H9 (cell line): ENCODE measurements around the gene POU2F1. TPM values are rescaled to one million over a fixed set of nuclear protein-coding genes. Genes with fewer than 3 reads are reported as not detected.

Source experiments
- DNase-seq: peaks from one replicate; pipeline ENCODE4 v3.0.0-alpha.2; 2017
- H2AFZ ChIP-seq: one replicate; pipeline ENCODE4 v1.6.1; 2013; ENCODE audit warnings: mild to moderate bottlenecking, low read length, control low read depth, moderate library complexity
- H2AK5ac ChIP-seq: 2 replicates; pipeline ENCODE4 v1.6.1; 2013; ENCODE audit warnings: low read length, control low read depth, mixed read lengths; ENCODE audit not compliant: insufficient read length
- H2BK120ac ChIP-seq: one replicate; pipeline ENCODE4 v1.6.1; 2013; ENCODE audit warnings: low read depth, mild to moderate bottlenecking, low read length, control low read depth, inconsistent platforms; ENCODE audit not compliant: poor library complexity, severe bottlenecking
- H2BK12ac ChIP-seq: 2 replicates; pipeline ENCODE4 v1.6.1; 2013; ENCODE audit warnings: low read length, control low read depth, mixed read lengths, low read depth; ENCODE audit not compliant: insufficient read length
- H2BK15ac ChIP-seq: 2 replicates; pipeline ENCODE4 v1.6.1; 2013; ENCODE audit warnings: low read depth, low read length, control low read depth
- H2BK20ac ChIP-seq: one replicate; pipeline ENCODE4 v1.6.1; 2013; ENCODE audit warnings: low read depth, mild to moderate bottlenecking, low read length, control low read depth, inconsistent platforms; ENCODE audit not compliant: poor library complexity, severe bottlenecking
- H2BK5ac ChIP-seq: 2 replicates; pipeline ENCODE4 v1.6.1; 2013; ENCODE audit warnings: low read length, control low read depth, mixed read lengths; ENCODE audit not compliant: insufficient read length
- H3K14ac ChIP-seq: 2 replicates; pipeline ENCODE4 v1.6.1; 2013; ENCODE audit warnings: low read length, control low read depth; ENCODE audit not compliant: insufficient read depth
- H3K18ac ChIP-seq: 2 replicates; pipeline ENCODE4 v1.6.1; 2013; ENCODE audit warnings: low read depth, mild to moderate bottlenecking, mixed read lengths, low read length, control low read depth; ENCODE audit not compliant: insufficient read length
- H3K23ac ChIP-seq: 2 replicates; pipeline ENCODE4 v1.6.1; 2013; ENCODE audit warnings: low read length, control low read depth, mixed read lengths, low read depth; ENCODE audit not compliant: insufficient read length
- H3K23me2 ChIP-seq: 2 replicates; pipeline ENCODE4 v1.6.1; 2013; ENCODE audit warnings: low read depth, mild to moderate bottlenecking, mixed read lengths, low read length, control low read depth; ENCODE audit not compliant: insufficient read length, poor library complexity, severe bottlenecking
- H3K27ac ChIP-seq: 2 replicates; pipeline ENCODE4 v1.5.1; 2013; ENCODE audit warnings: low read length, control low read depth, mixed read lengths, low read depth; ENCODE audit not compliant: insufficient read length
- H3K27me3 ChIP-seq: 2 replicates; pipeline ENCODE4 v1.6.1; 2013; ENCODE audit warnings: low read length, control low read depth, inconsistent platforms; ENCODE audit not compliant: insufficient read depth
- H3K4ac ChIP-seq: 2 replicates; pipeline ENCODE4 v1.6.1; 2013; ENCODE audit warnings: low read depth, mild to moderate bottlenecking, control low read depth, inconsistent platforms, low read length, moderate library complexity
- H3K4me1 ChIP-seq: 2 replicates; pipeline ENCODE4 v1.6.1; 2013; ENCODE audit warnings: low read length, control low read depth, inconsistent platforms; ENCODE audit not compliant: insufficient read depth
- H3K4me2 ChIP-seq: 2 replicates; pipeline ENCODE4 v1.6.1; 2013; ENCODE audit warnings: low read length, control low read depth, mixed read lengths; ENCODE audit not compliant: insufficient read length, insufficient read depth
- H3K56ac ChIP-seq: 2 replicates; pipeline ENCODE4 v1.6.1; 2013; ENCODE audit warnings: low read depth, mild to moderate bottlenecking, mixed read lengths, low read length, control low read depth; ENCODE audit not compliant: insufficient read length
- H3K79me1 ChIP-seq: 2 replicates; pipeline ENCODE4 v1.6.1; 2013; ENCODE audit warnings: low read depth, mild to moderate bottlenecking, moderate library complexity, low read length, control low read depth, inconsistent platforms; ENCODE audit not compliant: insufficient read depth, poor library complexity, severe bottlenecking
- H3K79me2 ChIP-seq: 2 replicates; pipeline ENCODE4 v1.6.1; 2013; ENCODE audit warnings: low read length, control low read depth, inconsistent platforms; ENCODE audit not compliant: insufficient read depth
- H3K9ac ChIP-seq: 2 replicates; pipeline ENCODE4 v1.6.1; 2013; ENCODE audit warnings: low read length, control low read depth, mixed read lengths; ENCODE audit not compliant: insufficient read length; ENCODE audit errors: extremely low read depth
- H3K9me3 ChIP-seq: one replicate; pipeline ENCODE4 v1.6.1; 2013; ENCODE audit warnings: low read depth, low read length, inconsistent platforms; ENCODE audit not compliant: control insufficient read depth
- H3T11ph ChIP-seq: one replicate; pipeline ENCODE4 v1.6.1; 2013; ENCODE audit warnings: mild to moderate bottlenecking, low read length, control low read depth, inconsistent platforms
- H4K20me1 ChIP-seq: one replicate; pipeline ENCODE4 v1.6.1; 2013; ENCODE audit not compliant: control insufficient read depth, insufficient read length, insufficient read depth
- H4K5ac ChIP-seq: 2 replicates; pipeline ENCODE4 v1.6.1; 2013; ENCODE audit warnings: low read depth, mild to moderate bottlenecking, mixed read lengths, low read length, control low read depth; ENCODE audit not compliant: insufficient read length
- H4K8ac ChIP-seq: replicated peaks from 2 replicates; pipeline ENCODE4 v1.6.1; 2013; ENCODE audit warnings: low read length, control low read depth, mixed read lengths, low read depth; ENCODE audit not compliant: insufficient read length
- H4K91ac ChIP-seq: 2 replicates; pipeline ENCODE4 v1.6.1; 2013; ENCODE audit warnings: low read depth, mild to moderate bottlenecking, moderate library complexity, mixed read lengths, low read length, control low read depth; ENCODE audit not compliant: insufficient read length
- H3K27ac Mint-ChIP-seq, 3 experiments: 2 replicates in 2 of 3; 3 replicates in 1 of 3; pipeline ENCODE4 v1.8.0; 2020 to 2021; ENCODE audit warnings: mixed read lengths in 3 of 3, mild to moderate bottlenecking in 1 of 3, moderate library complexity in 1 of 3
- H3K27me3 Mint-ChIP-seq: 2 replicates; pipeline ENCODE4 v1.8.0; 2021; ENCODE audit warnings: low read depth, mild to moderate bottlenecking, moderate library complexity, mixed read lengths
- H3K36me3 Mint-ChIP-seq, 3 experiments: 2 replicates in 2 of 3; 3 replicates in 1 of 3; pipeline ENCODE4 v1.8.0; 2020 to 2021; ENCODE audit warnings: low read depth in 3 of 3, mixed read lengths in 3 of 3; ENCODE audit not compliant: insufficient read depth in 1 of 3
- H3K4me1 Mint-ChIP-seq, 2 experiments: 2 replicates each; pipeline ENCODE4 v1.8.0; 2020; ENCODE audit warnings: mixed read lengths in 2 of 2
- H3K4me3 Mint-ChIP-seq, 2 experiments: 2 replicates in 1 of 2; 3 replicates in 1 of 2; pipeline ENCODE4 v1.8.0; 2020 to 2021; ENCODE audit warnings: mild to moderate bottlenecking in 2 of 2, mixed read lengths in 2 of 2, moderate library complexity in 1 of 2
- H3K9me3 Mint-ChIP-seq, 2 experiments: 2 replicates in 1 of 2; 3 replicates in 1 of 2; pipeline ENCODE4 v1.8.0; 2020; ENCODE audit warnings: mild to moderate bottlenecking in 2 of 2, mixed read lengths in 2 of 2, moderate library complexity in 1 of 2
- WGBS: extraction: QIAGEN DNeasy Blood & Tissue Kit; methylation state at CpG from one replicate; pipeline ENCODE4 v1.1.7; 2013; ENCODE audit warnings: missing lambda C conversion rate, low lambda C conversion rate, mixed read lengths; ENCODE audit not compliant: insufficient read length; ENCODE audit errors: extremely low coverage; 5-methylcytosine and 5-hydroxymethylcytosine counted together
- total RNA-seq: library from RNA; stranded (reverse); gene quantifications from 2 replicates; pipeline ENCODE4 v1.2.1, GENCODE V29; 2021
- TF ChIP-seq, protein P1 (sequence below): fragments of 200-600 bp; sonication (generic); conservative IDR thresholded peaks from 3 replicates; pipeline ENCODE4 v1.8.0; 2021; ENCODE audit warnings: antibody characterized with exemption, mild to moderate bottlenecking

The POU2F1 gene
- total RNA-seq, 1 experiment from 2014 or later, result 62.5 TPM

- Mint-ChIP-seq H3K9me3 (no peaks in the 10 kb centered on the region; a peak in 1 of 5 replicates), H3K36me3 (peaks cover 30 to 64% (median 49%) of the 10 kb centered on the region in 3 experiments; a peak in 6 of 7 replicates), H3K4me1 (peaks cover 0 to 10% of the 10 kb centered on the region in 2 experiments; a peak in 2 of 4 replicates), H3K27ac (no peak overlapping the region; a peak in 1 of 7 replicates), H3K4me3 (no peak overlapping the region), H3K27me3 (no peaks in the 10 kb centered on the region)
- H3K23ac ChIP-seq, result no peak overlapping the region
- no peak for DNase-seq
- no peaks in the 10 kb centered on the region for H3K79me1 ChIP-seq
- H2BK15ac ChIP-seq, result no peak overlapping the region
- H4K8ac ChIP-seq, result no peak overlapping the region
- no peak overlapping the region for H3K27ac ChIP-seq
- H3K79me2 ChIP-seq, result no peaks in the 10 kb centered on the region
- H3K56ac ChIP-seq, result no peak overlapping the region
- no peak overlapping the region for H2BK5ac ChIP-seq
- H3K27me3 ChIP-seq, result no peaks in the 10 kb centered on the region
- H4K91ac ChIP-seq, result no peak overlapping the region
- no peaks in the 10 kb centered on the region for H4K20me1 ChIP-seq
- H3K4ac ChIP-seq, result no peak overlapping the region
- H2BK120ac ChIP-seq, result no peak overlapping the region
- H3K18ac ChIP-seq, result no peak overlapping the region
- no peaks in the 10 kb centered on the region for H3K23me2 ChIP-seq
- H4K5ac ChIP-seq, result no peak overlapping the region
- H3K4me2 ChIP-seq, result no peak overlapping the region
- no peak overlapping the region for H2BK12ac ChIP-seq
- H3K9me3 ChIP-seq, result no peaks in the 10 kb centered on the region
- H2AK5ac ChIP-seq, result no peak overlapping the region
- H2AFZ ChIP-seq, result no peak overlapping the region
- no peak overlapping the region for H3T11ph ChIP-seq
- no peaks in the 10 kb centered on the region for H3K4me1 ChIP-seq
- TF ChIP-seq, protein P1, sequence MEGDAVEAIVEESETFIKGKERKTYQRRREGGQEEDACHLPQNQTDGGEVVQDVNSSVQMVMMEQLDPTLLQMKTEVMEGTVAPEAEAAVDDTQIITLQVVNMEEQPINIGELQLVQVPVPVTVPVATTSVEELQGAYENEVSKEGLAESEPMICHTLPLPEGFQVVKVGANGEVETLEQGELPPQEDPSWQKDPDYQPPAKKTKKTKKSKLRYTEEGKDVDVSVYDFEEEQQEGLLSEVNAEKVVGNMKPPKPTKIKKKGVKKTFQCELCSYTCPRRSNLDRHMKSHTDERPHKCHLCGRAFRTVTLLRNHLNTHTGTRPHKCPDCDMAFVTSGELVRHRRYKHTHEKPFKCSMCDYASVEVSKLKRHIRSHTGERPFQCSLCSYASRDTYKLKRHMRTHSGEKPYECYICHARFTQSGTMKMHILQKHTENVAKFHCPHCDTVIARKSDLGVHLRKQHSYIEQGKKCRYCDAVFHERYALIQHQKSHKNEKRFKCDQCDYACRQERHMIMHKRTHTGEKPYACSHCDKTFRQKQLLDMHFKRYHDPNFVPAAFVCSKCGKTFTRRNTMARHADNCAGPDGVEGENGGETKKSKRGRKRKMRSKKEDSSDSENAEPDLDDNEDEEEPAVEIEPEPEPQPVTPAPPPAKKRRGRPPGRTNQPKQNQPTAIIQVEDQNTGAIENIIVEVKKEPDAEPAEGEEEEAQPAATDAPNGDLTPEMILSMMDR, result no peak
- no CpG with 5 or more reads among the region's 3 CpGs for WGBS
- no peak overlapping the region for H3K14ac ChIP-seq
- H2BK20ac ChIP-seq, result no peak overlapping the region
- no peak overlapping the region for H3K9ac ChIP-seq
Measured at GRCh38 chr1:167413328-167413727, 192.6 kb downstream of the POU2F1 start.
